Measurements from ENCODE around the gene ZNF649. TPM values are rescaled to one million over a fixed set of nuclear protein-coding genes. Genes with fewer than 3 reads are reported as not detected.

The ZNF649 gene
- total and polyA plus RNA-seq, 10 of the 15 experiments (the other 5 are each of a cell fraction or from before 2014, with no cell fraction given): 0.87 to 9.7 (median 4.7) TPM

- no peak for TF ChIP-seq MYC (IDR thresholded peaks at IDR 0.05; ENCODE audit: insufficient read depth, insufficient read length, insufficient replicate concordance, low read length, severe bottlenecking)
- TF ChIP-seq MEF2A (IDR thresholded peaks at IDR 0.05; ENCODE audit: insufficient read depth, low read depth, low read length): no peak
- no peak for TF ChIP-seq ZNF217 (IDR thresholded peaks at IDR 0.05)
- TF ChIP-seq ZNF592 (IDR thresholded peaks at IDR 0.05): no peak
- peak; percentile 91 for TF ChIP-seq NR2C1 (IDR thresholded peaks at IDR 0.05)
- no peak for TF ChIP-seq ZNF622 (IDR thresholded peaks at IDR 0.05)
- no peak for TF ChIP-seq SREBF1 (IDR thresholded peaks at IDR 0.05; ENCODE audit: low read length)
- TF ChIP-seq MYB (IDR thresholded peaks at IDR 0.05; ENCODE audit: borderline replicate concordance, low read depth, low read length): no peak
- peak; percentile 80 for TF ChIP-seq RUNX3 (IDR thresholded peaks at IDR 0.05; ENCODE audit: low read length)
- no peak for TF ChIP-seq ESRRA (IDR thresholded peaks at IDR 0.05; ENCODE audit: low read length)
- no peak for TF ChIP-seq NR2C2 (IDR thresholded peaks at IDR 0.05; ENCODE audit: borderline replicate concordance, control insufficient read depth, insufficient read length, low read depth)
- peak in 2 of 3 experiments; percentile 5 to 18; a peak in 3 of 6 replicates for TF ChIP-seq CTCF (IDR thresholded peaks at IDR 0.05 in 2 of 3, conservative IDR thresholded peaks at IDR 0.05 in 1 of 3; ENCODE audit: control insufficient read depth in 2 of 3, extremely low read depth in 1 of 3, insufficient read depth in 1 of 3, low read depth in 3 of 3, low read length in 3 of 3)
- TF ChIP-seq TARDBP (IDR thresholded peaks at IDR 0.05; ENCODE audit: borderline replicate concordance): peak; percentile 61; the same call in 1 of the 2 replicates
- no peak for TF ChIP-seq KAT2A (conservative IDR thresholded peaks at IDR 0.05; ENCODE audit: control insufficient read depth, low read depth, low read length)
- TF ChIP-seq NR2F1 (conservative IDR thresholded peaks at IDR 0.05): 0 out of 2 replicates have a peak, but pooled peaks have one; percentile 35
- peak; percentile 10; the same call in 1 of the 2 replicates for TF ChIP-seq TAF1 (IDR thresholded peaks at IDR 0.05; ENCODE audit: borderline replicate concordance, low read depth, low read length)
- TF ChIP-seq NBN (IDR thresholded peaks at IDR 0.05): peak; percentile 85
- no peak for TF ChIP-seq SUZ12 (IDR thresholded peaks at IDR 0.05; ENCODE audit: unreplicated experiment)
- no peak for TF ChIP-seq ZNF687 (IDR thresholded peaks at IDR 0.05)
Measured at GRCh38 chr19:51904331-51905165, at the start of gene ZNF649 (continued).
